COR-L47 (cell line): ENCODE measurements around the gene FAM117A.
"Not testable (repeated sequence)": the region's sequence is repeated elsewhere in the genome, so short reads cannot be mapped to it uniquely, and the experiment has no call there.

Experiments used
- DNase-seq: peaks from one replicate; lab custom pipeline; 2025; lab: John Stamatoyannopoulos, UW

The FAM117A gene

DNA sequence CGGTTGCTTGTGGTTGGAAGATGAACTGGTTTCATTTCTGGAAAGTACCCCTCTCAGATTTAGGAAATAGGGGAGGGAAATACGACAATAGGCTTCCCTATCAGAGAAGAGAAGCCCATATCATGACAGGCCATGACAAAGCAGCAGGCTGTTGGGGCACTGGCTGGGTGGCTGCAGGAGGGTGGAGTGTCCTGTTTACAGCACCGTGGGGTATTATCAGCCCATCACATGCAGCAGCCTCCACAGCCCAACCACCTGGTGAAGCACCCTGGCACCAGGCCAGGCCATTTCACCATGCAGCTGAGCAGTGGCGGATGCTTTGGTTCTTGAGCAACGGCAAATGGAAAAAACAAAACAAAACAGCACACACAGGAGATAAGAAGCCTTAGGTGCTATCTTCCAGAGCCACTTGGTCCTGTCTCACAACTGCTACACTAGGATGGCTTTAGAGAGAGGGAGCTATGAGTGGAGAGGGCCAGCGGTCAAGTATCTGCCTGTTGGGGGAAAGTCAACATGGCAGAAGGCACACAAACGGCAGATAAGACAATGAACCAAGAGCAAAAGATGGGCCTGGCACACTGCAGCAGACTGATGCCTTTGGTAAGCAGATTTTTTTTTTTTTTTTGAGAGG, 24.2 kb downstream of the FAM117A start:
- DNase-seq = peak; percentile 89

DNA sequence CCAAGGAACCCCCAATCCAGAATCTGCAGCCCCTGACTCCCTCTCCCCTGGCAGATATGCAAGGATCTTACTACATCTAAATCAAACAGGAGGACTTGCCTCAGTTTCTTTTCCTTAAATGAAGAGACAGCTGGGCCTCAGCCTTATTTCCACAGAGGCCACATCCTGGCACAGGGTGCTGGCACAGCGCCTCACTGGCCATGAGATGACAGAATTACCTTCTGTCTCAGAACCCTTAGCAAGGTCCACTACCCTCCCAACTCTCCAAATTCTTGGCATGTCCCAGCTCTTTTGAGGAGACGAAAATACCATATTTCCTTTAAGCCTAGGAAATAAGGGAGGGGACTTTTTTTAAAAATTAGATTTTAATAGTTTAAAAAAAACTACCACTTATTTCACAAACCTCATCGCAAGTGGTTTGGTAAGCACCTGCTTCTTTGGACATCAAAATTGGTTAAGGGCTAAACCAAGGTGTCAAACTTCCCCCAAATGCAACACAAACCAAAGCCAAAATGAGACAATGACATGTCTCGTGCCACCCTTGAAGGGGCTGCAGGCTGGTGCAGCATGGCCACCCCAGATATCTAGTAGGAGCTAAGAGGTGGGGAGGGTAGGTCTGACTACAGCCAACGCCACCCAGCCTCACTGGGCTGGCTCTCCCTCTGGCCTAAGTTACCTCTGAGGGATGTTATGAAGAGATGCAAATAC, 25.3 kb downstream of the FAM117A start:
- DNase-seq = no peak

DNA sequence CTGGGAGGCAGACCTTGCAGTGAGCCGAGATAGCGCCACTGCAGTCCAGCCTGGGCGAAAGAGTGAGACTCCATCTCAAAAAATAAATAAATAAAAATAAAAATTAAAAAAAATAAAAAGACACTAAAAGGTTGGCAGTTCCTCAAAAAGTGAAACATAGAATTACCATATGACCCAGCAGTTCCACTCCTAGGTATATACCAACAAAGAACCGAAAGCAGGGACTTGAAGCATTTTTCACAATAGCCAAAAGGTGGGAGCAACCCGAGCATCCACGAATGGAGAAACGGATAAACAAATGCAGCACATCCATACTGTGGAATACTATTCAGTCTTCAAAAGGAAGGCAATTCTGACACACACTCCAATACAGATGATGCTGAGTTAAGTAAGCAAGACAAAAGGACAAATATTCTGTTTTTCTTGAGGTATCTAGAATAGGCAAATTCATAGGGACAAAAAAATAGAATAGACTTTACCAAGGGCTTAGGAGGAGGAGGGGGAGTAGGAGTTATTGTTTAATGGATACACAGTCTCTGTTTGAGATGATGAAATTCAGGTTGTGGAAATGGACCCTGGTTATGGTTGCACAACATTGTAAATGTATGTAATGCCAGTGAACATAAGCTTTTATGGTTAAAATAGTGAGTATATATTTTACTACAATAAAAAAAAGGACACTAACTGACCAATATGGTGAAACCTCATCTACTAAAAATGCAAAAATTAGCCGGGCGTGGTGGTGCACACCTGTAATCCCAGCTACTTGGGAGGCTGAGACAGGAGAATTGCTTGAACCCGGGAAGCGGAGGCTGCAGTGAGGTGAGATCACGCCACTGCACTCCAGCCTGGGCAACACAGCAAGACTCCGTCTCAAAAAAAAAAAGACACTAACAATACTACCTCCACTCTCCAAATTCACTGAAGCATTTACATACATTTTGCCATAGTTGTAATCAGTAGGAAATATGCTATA, 29.1 kb downstream of the FAM117A start:
- no peak for DNase-seq

DNA sequence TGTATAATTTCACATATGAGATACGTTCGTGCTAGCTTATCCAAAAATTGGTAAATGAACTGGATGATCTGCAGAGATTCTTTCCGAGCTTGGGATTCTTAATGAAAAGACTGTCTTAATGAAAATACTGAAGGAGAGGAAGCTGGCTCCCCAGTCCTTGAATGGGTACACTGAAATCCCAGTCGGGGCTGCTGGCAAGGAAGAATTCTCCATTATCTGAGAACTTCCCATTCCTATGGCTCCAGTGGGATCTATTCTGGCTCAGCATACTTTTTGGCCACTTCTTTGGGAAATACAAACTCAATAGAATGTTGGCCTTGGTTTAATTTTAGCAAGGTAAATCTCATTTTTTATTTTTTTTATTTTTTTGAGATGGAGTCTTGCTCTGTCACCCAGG, 32.5 kb downstream of the FAM117A start:
- DNase-seq = no peak

DNA sequence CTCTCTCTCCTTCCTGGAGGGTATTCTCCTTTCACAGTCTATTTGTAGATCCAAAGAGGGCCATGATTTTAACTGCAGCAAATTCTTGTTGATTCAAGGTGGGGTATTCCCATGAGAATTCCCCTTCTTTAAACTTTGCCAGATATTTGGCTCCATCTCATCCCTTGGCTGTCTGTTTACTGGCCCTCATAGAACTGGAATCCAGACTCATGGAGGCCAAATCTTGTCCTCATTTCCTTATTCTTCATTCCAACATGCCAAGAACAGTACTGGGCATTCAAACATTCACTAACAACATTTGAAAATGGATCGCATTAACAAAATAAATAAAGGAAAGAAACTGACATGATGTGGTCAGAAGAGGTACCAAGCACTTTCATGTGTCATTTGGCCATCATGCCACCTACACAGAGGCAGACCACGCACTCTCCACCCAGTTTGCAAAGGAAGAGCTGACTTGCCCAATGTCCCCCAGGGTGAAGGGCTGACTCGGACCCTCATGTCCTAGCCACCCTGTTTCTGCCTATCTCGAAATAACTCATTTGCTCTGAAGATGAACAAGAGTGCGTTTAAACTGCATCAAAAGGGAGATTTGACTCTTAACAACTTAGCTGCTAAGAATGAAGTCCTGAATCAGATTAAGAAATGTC, 33.0 kb downstream of the FAM117A start:
- no peak for DNase-seq

DNA sequence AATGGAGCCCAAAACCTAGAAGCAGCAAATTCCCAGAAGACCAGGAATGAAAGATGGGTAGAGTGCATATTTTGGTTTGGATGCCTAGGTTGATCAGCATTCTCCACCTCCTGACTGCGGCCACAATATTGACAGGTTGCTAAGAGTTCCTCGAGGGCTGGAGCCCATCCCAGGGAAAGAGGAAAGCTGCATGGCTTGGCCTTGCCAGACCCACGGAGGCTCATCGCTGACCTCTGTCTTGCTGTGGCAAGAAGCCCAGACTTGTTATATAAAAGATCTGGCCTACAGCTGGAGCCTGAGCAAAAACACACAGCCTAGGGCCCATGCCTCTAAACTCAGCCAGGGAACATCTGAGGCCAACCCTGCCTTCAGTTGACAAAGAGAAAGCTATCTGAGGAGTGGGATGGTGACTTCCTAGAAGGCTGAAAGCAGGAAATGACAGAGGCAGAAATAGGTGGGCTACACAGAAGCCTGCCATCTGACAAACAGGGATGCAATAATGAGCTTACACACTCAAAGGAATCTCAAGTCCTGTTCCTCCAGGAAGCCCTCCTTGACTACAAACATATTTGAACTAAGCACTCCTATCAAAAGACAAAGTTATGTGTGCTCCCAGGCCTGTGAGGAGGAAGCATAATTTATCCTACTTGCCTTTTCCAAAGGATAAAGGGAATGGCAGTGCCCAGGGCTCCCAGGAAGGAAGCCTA, 33.7 kb downstream of the FAM117A start:
- DNase-seq = no peak

DNA sequence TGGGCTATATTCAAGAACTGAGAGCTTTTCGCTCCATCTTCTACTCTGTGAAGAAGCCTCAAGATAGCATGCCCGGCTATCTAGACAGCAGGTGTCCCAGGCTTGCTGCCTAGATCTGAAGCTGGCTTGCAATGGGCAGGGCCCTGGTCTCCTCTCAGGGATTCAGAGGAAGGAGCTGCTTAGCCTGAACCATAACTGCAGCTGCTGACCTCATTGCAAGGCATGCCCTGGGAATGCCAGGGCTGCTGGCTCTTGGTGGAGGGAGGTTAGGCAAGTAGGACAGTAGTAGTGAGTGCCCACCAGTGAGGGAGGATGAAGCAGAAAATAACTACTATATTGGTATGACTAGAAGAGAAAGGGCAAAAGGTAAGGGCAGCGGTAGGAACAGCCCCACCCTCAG, 34.9 kb downstream of the FAM117A start:
- DNase-seq = no peak

DNA sequence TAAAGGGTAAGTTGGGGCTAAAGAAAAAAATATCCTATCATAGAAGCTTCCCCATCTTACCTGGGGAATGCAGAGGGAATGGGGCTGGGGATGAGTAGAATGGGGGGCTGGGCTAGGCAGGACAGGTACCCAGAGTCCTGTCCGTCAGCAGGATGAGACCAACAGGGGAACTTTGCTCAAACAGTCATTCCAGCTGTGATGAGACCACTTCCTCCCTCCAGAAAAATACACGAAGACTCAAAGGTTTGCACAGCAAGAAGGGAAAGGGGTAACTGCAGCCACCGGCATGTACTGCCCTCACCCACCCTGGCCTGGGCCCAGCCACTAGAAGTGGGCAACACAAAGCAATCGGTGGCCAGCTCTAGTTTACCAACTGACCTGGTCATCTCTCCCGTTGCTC, 35.5 kb downstream of the FAM117A start:
- no peak for DNase-seq

DNA sequence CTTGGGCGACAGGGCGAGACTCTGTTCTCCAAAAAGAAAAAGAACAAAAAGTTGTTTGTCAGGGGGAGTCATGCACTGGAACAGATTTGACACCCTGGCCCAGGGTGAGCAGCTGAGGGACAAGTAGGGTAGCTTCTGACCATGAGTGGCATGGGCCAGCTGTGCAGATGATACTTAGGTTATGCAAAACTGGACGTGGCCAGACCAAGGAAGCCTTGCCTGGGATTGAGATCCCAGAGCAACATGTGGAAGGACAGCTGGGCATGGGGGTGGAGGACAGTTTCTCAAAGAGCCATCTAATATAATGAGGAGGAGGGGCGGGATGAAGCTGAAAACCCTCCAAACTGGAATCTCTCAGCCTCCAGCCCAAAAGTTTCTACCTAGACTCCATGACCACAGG, 36.6 kb downstream of the FAM117A start:
- no peak for DNase-seq

DNA sequence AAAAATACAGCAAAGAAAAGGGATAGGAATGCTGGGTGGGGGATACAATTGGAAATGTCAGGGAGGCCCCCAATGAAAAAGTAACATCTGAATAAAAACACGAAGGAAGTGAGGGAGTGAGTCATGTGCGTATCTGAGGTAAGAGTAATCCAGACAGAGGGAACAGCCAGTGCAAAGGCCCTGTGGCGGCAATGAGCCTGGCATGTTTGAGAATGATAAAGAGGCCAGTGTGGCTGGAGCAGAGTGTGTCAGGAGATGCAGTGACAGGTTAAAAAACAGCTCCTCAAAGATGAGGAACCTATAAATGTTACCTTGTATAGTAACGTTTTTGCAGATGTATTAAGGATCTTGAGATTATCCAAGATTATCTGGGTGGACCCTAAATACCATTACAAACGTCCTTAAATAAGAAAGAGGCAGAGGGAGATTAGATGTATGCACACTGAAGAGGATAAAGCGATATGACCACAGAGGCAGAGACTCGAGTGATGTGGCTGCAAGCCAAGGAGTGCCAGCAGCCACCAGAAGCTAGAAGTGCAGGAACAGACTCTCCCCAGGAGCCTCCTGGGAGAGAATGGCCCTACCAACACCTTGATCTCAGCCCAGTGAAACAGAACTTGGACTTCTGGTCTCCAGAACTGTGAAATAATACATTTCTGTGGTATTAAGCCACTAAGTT, 38.3 kb downstream of the FAM117A start:
- no peak for DNase-seq

DNA sequence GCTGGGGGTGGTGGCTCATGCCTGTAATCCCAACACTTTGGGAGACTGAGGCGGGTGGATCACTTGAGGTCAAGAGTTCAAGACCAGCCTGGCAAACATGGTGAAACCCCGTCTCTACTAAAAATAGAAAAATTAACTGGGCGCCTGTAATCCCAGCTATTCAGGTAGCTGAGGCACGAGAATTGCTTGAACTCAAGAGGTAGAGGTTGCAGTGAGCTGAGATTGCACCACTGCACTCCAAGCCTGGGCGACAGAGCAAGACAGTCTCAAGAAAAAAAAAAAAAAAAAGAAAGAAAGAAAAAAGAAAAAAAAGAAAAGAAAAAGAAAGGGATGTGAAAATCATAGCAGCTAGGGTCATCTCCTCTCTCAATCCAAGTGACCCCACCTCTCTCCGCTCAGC, 39.4 kb downstream of the FAM117A start:
- not testable (repeated sequence) for DNase-seq

DNA sequence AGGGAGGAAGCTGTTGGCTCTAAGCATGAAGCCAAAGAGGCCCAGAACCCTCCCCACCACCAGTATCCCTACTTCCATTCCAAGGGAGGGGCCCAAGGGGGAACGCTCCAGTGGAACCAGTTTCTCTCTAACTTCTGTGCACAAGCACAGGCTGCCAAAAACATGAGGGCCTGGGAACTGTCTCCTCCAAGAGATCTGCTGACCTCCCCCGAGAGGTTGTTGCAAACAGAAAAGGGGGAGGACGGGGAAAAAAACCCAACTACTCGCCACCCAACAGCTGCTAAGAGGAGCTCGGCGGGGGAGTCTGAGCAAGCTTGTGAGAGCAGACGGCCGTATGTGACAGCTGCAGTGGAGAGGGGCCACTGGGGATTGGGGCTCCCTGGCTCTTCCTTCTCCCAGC, 40.5 kb downstream of the FAM117A start:
- no peak for DNase-seq

DNA sequence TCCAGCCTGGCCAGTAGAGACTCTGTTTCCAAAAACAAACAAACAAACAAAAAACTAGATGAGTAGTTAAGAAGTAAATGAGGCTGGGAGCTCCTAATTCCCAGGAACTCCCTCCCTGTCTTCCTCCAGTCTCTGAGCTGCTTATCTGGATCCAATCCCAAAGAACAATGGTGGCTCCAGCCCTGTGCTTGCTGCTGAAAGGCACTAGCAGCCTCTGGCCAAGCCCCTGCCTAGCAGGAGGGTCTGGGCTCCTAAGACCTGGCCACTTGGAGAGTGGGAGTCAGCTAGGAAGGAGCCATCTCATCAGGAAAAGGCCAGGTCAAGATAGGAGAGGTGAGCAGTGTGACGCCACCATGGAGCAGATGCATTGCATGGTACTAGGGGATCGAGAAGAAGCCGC, 41.9 kb downstream of the FAM117A start:
- no peak for DNase-seq

DNA sequence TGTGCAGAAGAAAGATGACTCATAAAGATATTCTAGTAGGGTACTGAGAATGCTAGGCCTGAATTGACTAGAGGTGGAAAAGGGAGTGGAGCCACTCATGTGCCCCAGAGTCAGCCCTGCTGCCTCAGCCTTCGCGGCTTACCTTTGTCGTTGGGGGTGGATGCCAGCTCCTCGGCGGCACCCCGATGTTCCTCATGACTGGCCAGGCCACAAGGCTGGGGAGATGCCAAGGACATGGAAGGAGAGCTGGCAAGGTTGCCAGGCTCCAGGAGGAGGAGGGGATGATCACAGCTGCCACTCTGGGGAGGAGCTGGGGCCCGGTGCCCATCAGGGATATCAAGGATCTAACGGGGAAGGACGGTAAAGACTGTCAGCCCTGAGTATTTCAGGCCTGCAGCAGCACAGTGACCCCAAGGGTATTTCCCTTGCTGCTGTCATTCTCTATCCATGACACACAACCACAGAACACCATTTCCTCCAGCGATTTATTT, 46.5 kb downstream of the FAM117A start:
- no peak for DNase-seq

DNA sequence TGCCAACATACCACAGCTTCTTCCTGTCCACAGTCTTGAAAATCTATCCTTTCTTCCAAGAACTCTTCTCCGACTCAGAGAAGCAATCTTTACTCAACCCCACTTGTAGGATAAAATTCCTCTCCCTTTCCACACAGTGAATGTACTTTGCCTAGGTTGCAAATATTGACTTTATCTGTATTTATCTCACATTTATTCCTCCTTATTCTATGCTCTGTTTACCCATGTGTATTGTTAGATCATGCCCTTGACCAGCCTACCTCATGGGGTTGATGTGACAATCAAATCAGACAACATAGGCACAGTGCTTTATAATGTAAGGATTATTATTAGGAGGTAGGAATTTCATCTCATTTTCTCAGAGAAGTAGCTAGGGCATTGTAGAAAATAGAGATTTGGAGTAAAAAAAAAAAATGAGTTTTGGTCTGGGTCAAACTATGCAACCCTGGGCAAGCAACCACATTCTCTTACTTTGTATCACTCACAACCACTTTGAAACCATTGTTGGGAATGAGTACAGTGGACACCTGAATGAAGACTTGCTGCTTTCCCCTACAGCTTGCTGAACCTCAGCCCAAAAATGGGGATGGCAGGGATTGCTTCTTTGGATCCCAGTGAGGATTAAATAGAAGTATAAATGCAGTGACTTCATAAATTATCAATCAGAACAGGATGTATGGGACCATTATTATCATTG, 47.1 kb downstream of the FAM117A start:
- DNase-seq = no peak

DNA sequence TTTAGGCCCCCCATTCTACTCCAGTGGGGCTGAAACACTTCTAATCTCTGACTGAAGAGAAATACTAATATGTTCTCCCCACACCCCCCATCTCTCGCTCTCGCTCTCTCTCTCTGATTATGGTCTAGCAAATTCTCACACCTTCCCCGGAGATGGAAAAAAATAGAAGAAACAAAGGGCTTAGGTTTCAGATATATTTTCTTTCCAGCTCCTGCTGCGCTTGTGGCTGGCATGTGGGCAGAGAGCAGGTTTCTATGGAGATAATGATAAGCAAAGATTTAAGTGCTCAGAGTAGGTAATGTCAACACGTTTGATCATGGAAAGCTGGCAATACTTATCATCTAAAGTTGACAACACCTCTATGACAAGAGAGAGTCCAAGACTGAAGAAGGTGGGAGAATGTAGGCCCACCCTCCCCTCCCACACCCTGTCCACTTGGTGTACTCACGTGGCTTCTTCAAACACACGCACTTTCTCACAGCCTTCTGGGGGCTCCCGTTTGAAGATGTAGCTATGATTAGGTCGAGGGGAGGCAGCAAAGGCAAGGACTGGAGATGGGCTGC, 48.1 kb downstream of the FAM117A start:
- DNase-seq = peak; percentile 67

DNA sequence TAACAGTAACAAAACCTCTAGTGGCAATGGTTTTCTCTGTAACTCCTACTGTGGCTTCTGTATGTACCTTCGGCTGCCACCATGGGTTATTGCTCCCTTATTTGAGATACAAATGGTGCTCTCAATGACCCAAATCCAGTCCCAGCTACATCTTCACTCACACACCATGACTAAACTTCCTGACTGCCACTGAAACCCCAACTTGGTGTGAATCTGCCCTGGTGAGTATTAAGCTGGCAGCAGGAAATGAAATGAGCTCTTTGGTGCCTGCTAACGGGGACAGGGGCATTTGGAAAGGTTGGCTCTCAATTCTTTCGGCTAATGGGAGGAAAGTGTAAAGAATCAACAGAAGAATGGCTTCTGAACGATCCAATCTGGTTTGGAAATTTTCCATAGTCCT, 48.7 kb downstream of the FAM117A start:
- peak; percentile 16 for DNase-seq

DNA sequence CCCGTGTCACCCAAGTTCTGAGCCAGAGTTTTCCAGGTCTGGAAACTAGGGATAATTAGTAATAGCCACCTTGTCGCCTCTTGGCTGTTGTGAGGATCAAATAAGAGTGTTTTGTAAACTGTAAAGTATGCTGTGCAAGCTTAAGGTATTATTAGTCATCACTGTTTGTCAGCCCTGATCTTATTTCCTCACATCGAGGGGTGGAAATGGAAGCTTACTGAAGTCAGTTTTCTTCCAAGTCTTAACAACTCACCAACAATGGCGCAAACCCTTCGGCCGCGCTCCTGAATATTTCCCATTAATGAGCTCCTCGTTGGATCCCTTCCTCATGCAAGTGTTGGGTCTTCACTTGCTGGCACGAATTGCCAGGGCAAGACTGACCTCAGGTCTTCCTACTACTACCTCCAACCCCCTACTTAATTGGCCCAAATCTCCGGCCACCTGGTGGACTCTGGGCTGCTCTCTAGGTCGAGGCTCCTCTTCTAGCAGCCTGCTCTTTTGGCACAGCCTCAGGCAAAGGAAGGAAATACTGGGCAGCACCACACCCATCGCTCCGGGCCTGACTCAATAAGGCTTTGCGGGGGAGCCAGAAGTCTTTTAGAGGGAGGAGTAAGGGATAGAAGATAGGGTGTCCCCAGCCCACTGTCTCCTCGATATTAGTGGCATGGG, 55.3 kb downstream of the FAM117A start:
- no peak for DNase-seq
